DMS153 treated with DMSO at 0.1 percent for 48 hours (cell line): ENCODE results near the gene ZBTB20.

Experiments
- DNase-seq: peaks from one replicate; lab custom pipeline; 2025; ENCODE audit not compliant: unreplicated experiment; lab: John Stamatoyannopoulos, UW

ZBTB20 gene

DNA sequence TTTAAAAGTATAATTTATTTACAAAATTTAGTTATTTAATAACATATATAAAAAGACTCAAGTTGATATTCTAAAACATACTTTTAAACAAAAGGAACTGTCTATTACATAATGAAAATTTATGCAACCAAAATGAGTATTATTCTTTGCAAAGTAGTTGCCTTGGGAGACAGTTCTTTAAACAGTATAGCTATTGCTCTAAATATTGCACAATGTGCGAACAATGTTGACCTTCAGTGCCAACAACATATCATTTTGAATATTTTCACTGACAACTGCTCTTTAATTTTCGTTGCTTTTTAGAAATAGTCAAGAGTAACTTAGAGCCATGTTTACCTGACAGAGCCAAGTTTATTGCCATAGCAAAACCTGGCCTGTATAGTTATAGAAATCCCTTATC, 124.9 kb downstream of the ZBTB20 start:
- DNase-seq: no peak

DNA sequence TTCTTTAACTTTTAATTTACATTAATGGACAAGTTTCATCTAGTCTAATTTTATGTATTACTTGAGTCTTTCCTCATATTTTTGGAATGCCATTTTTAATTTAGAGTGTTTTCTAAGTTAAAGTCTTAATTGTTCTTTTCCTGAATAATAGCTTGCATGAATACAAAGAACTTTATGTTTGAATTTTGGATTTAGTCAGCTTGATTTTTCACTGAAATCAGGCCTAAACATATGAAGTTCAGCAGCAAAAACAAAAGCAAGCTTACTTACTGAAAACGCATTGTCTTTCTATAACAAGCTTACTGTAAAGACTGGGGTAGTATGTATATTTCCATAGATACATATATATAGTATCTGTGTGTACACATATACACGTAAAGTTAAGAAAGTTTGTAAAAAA, 126.0 kb downstream of the ZBTB20 start:
- DNase-seq: no peak

DNA sequence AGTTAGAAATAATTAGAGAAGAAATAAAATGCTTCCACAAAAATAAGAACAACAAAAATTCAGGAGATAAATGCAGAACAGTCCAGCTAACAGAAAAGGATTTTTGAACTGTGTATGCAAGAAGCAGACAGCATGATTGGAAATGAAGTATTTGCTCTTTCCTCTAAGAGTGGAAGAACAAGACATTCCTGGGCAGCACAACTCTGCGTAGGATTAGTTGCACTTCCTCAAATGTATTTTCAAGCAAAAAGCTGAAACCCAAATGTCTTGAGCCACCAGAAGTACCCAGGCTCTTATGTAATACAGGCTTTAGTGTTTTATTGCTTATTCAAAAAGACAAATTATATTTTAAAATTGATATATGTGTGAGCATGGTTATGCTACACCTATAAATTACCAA, 127.2 kb downstream of the ZBTB20 start:
- no peak for DNase-seq

DNA sequence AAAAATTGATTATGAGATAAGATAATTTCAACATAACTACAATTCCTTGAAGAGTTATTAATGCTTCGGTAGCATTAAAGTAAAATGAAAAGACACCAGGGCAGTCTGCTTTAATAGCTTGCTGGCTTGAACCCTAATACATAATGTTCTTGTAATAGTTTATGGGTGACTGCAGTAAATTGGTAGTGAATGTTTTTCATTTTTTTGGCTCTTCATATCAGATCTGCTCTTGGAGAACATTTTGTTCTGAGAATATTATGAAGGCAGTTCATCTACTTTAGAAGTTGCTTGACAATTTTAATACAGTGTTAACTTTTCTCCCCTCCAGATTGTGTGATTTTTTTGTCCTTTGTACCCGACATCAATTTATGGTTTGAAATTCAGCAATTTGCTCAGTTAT, 128.4 kb downstream of the ZBTB20 start:
- no peak for DNase-seq

DNA sequence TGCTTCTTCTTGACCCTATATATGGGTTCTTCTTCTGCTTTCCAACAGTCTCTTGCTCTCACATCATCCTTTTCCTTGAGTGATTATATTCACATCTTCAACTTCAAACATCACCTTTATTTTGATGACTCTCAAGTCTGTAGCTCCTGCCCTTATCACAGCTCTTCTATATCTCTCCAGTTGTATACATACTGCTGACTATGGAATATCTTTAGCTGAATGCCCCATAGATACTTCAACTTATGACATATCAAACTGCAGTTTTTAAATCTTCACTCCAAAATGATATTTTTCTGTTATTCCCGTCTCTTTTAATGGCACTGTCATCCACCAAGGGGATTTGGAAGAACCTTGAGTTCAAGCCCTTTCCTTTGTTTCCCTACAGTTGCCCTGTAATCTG, 139.1 kb downstream of the ZBTB20 start:
- DNase-seq: no peak

DNA sequence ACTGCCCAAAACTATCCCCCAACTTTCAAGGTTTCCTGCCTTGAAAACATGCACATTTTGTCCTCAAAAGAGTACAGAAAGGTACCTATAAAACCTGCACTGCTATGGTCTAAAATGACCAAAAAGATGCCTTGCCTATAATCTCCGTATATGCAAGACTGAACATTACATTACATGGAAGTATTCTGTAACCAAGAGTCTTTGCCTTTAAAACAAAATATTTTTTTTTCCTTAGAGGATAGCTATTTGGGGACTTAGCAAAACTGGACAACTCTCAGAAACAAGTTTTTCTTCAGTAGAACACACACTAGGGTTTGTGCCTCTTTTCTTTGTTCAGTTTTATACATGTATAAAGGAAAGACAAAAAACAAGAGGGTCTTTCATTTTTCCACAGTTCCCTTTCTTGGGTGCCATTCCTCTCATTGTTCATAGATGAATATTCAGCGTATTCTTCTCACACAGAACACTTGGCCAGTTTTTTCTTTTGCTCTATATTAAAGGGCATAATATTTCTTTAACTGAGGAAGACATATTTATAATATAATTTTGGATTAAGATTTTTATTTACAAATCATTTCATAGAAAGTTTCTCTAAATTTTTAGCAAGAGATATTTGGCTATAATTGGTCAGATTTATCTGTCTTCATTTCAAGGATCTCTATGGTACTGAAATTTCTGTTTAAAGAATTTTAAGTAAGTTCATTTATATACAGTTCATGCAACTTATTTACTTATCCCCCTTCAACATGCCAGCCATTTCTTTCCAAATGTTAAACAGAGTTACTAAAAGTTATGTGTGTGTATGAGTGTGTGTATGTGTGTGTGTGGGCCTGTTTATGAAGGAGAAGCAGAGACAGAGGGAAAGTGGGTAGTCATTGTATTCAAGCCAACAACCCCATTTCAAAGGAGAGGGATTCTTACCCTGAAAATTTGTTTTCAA, 142.6 kb downstream of the ZBTB20 start:
- DNase-seq: no peak

DNA sequence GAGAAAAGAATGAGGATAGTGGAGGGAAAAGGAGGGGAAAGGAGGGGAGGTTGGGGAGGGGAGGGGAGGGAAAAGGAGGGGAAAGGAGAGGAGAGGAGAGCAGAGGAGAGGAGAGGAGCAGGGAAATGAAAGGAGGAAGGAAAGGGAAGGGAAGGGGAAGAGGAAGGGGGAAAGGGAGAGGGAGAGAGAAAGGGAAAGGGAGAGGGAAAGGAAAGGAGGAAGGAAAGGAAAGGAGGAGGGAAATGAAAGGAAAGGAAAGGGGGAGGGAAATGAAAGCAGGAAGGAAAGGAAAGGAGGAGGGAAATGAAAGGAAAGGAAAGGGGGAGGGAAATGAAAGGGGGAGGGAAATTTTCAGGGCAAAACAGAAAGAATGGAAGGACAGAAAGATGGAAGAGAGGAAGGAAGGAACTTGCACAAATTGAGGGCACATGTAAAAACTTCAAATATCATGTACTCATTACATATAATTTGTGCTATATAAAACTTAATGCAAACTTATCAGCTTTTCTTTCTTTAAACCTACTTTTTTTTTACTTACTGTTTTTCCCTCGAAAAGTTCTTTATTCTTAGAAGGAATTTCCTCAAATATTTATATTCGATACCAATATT, 148.0 kb downstream of the ZBTB20 start:
- no peak for DNase-seq

DNA sequence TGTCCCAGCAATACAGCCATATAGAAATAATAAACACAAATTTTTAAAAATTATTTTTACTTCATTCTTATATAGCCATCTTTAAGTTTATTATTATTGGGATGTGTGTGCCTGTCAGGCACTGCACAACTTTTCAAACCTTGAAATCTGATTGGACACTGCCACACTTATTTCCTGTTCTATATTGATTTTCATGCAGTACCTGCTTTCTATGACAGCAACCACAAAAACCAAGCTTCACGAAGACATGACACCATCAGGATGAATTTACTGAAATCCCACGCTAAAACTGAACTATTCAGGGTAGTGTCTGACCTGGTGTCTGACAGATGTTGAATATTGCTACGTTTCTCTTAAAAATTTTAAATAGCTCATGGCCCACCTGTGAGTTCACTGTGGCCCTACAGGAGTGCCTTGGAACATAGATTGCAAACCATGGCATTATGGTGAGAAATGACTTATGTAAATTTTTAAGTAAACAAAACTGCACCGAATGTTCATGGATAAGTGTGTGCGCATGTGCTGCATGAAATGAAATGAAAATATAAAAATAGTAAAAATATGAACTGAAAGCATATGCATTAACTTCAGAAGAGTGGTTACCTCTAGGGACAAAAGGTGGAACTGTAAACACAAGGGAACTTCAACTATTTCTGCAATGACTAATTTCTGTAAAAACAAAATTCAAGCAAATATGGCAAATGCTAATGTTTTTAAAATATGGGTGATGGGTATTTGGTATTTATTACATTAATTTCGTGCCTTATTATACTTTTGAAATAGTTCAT, 152.3 kb downstream of the ZBTB20 start:
- no peak for DNase-seq

DNA sequence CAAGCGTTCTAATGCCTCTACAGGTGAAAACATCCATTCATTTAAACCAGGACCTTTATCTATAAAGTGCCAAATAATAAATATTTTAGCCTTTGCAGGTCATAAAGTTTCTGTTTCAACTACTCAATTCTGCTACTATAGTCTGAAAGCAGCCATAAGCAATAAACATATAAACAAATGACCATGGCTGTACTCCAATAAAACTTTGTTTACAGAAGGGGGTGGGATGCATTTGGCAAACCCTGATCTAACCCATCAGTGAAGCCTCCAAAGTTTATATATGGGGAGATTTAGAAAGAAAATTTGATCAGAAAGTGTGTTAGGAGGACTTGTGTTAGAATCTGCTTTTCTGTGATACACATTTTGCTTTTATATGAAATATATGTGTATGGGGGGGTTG, 161.3 kb downstream of the ZBTB20 start:
- DNase-seq: no peak

DNA sequence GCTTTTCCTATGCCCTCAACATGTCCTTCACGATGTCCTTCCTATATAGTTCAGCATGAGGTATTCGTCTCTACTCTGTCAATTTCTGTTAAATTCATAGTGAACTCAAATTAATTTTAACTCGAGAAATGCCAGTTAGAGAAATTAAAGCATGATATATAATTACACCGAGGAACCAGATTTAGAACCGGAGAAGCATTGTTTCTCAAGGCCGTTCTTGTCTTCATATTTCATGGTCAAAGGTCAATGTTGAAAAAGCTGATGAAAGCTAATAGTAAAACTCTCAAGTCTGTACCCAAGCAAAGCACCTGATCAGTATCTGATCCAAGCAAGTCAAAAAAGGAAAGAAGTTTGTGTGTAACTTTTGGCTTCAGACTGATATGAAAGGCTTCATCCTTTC, 163.8 kb downstream of the ZBTB20 start:
- DNase-seq: no peak

DNA sequence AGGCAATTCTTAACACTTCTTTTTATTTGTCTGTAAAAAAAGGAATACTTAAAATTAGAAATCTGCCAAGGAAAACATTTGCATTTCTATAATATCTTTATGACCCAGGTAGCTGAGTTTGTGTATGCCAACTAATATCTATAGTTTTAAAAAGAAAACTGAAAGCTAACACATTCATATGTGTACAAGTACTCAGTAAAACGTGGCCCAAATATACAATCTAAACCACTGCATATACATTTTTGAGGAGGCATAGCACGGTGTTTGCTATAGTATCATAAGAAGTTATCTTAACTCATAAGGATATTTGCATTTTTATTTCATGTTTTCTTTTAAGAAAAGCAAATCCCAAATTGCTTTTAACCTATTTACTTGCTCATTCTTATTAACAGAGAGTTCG, 172.7 kb downstream of the ZBTB20 start:
- no peak for DNase-seq

DNA sequence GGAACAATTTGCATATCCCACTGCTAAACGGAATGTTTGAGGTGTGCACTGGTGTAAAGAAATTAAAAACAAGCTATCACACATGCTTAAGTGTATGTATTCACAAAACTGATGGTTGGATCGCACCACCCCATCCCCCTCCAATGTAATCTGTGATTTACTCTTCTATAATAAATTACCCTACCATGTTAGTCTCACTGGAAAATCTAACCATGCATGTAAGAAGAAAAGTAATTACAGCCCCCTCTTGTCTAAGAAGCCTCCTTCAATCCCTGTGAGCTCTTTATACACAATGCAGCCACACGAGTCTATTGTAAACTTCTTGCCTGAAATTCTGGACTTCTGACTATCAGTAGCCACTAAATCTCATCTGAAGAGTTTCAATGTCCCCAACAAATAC, 173.6 kb downstream of the ZBTB20 start:
- DNase-seq: no peak

DNA sequence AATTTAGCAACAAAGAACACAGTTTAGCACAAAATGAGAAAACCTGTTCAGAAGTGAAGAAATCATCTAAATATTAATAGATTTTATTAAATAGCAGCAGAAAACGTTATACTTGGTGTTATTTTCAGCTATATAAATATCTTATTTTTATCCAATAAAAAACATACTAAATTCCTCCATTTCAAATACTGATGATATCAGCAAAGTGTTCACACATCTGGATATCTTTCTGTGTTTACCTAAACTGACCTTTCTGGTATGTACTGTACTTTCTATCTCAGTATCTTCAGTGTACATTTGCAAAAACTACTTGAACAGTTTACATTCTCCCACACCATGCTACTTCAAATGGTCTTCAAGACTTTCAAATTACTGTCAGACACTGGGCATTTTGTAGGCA, 179.9 kb downstream of the ZBTB20 start:
- DNase-seq: no peak

DNA sequence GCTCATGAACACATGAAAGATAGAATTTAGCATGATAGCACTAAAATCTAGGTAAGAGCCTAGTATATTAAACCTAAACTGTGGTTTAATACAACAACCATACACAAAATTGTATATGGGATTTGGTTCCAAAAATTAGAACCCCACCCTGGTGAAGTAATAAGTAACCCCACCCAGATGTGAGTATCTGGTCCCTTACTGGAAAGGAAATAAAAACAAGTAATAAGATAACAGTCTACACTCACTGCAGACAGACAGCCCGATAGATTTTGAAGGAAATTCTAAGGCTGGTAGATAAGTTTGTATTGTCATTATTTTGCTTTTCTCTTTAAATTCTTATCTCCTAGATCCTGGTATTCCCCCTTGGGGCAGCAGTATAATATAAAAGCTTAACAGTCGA, 184.9 kb downstream of the ZBTB20 start:
- DNase-seq: no peak

DNA sequence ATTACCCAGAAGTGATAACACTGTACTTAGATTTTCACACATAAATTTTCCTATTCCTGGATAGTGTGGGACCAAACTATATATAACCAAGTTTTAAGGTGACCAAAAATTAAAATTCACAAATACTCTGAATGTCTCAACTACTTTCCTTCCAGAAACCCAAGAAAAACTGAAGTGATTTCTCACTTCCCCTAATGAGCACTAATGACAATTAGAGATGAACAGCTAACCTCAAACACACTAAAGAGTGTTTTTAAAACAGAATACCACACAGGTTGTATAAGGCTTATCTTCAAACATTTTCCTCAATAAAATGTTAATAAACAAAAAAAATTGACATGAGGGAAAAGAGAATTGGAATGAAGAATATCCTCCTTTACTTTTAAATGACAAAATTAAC, 188.2 kb downstream of the ZBTB20 start:
- no peak for DNase-seq

DNA sequence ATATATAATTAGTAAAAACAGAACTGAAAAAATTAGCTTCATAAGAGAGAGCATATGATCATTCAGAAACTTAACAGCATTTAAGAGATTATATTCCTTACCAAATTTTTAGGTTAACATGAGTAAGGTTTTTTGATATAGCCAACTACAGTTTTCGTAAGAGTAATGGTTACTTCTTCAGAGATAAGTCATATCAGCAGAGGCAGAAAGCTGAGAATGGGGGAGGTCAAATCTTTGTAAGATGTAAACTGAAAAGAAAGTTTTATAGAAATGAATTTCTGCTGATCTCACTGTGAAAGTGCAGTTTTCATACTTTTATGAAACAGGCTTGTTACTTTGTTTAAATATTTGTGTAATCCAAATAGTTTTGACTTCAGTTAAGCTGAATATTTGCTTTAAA, 193.3 kb downstream of the ZBTB20 start:
- no peak for DNase-seq

DNA sequence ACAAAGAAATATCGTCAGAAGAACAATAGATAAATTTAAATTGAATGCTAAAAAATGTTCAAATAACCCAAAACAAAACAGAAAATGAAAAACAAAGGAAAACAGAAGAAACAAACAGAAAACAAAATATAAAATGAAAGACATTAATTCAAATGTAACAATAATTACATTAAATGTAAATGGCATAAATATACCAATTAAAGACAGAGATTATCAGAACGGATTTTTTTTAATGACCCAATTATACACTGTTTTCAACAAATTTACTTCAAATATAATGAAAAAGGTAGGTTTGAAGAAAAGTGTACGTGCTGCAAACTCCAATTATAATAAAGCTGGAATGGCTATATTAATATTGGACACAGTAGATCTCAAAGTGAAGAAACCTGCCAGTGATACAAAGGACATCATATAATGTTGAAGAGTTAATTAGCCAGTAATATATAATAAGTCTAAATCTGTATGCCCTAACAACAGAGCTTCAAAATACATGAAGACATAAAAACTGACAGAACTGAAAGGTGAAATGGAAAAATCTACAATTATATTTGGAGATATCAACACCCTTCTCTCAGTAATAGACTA, 193.8 kb downstream of the ZBTB20 start:
- no peak for DNase-seq

DNA sequence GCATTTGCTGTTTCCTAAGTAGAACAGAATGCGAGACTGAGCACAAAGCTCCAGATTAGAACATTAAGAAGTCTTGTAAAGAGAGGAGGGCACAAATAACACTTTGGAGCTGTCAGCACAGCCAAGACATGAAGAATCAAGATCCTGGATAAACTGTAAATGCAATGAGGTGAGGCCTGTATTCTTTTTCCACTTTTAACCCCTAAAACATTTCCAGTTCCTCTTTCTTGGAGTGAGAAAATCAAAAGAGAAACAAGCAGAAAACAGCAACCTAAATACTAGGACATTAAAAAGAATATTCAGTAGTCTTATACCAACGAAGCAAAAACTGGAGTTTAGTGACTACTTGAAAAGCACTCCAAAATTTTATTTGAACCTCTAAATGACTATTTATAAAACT, 204.3 kb downstream of the ZBTB20 start:
- no peak for DNase-seq

DNA sequence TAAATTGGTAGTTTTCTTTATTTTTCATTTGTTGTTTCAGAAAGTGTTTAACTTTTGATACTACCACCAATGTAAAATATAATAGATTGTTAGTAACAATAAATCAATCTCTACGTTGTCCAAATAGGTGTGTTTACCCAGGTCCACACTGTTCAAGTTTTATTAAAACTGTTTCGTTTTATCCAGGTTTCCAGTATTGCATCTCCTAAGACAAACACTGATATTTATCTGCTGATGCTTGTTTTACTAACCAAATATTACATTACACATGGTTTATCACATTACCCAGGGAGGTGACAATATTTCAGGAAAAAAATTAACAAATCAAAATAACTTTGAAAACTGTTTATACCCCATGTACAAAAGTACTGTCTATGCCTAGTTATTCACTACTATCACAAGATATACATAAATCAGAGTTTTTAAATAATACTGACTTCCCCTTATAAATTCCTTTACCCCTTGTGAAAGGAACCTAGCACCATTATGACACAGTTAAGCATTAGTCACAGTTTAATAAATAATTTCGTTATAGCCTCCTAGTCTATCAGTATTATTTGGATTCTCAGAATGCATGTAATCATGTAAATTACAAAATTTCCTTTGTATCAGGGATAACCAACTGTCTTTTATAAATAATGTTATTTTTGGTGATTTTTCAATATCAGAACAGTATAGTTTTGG, 205.3 kb downstream of the ZBTB20 start:
- no peak for DNase-seq

DNA sequence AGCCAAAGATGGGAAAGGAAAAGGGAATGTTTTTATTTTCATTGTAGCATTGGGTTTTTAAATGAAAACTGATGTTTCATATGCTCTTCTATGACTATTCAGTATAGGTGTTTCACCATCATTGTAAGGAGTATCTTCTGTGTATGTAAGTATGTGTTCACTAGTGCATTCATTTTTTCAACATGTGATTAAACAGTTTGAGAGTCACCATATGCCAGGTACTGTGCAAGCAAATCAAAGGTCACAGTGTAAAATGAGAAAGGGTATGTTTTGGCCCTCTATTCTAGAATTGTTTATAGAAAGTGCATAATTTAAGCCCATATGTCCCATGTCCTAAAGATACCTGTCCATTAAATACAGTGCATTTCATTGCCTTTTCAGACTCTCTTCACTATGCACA, 207.2 kb downstream of the ZBTB20 start:
- DNase-seq: no peak

DNA sequence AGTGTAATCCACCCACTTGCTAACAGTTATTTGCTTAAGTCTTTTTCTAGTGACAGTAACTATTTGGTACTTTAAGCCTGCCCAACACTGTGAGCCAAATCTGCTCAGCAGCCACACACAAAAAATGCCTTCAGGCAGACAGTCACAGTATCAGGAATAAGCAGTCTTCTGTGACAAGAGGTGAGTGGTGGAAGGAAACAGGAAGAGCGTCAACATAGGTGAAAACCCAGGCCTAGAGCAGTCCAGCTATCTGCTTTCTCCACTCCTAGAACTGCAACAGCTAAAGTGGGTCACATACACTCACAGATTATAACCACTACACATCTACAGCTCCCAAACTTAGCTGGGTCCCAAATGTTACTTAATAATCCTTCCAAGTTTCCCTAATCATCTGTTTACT, 213.7 kb downstream of the ZBTB20 start:
- DNase-seq: no peak
